Cardiac septum (tissue), 1 donor: Measurements from ENCODE around the gene UNC80. TPM values are rescaled to one million over a fixed set of nuclear protein-coding genes. Genes with fewer than 3 reads are reported as not detected.

Source experiments
- DNase-seq: peaks from one replicate; pipeline ENCODE4 v3.0.0-alpha.2; 2020; ENCODE audit warnings: low spot score
- intact Hi-C: fragments of 100-400 bp; cut with DNase I; formaldehyde crosslinking; loops from one replicate; pipeline ENCODE4 v1.14.0; 2022
- total RNA-seq: library from RNA; stranded (reverse); fragmentation: NEBNext Ultra II Directional; extraction: Animal tissue kit (Norgen Biotek cat#: 25700); gene quantifications from one replicate; pipeline ENCODE4 v1.2.1, GENCODE V29; 2021
- donor health status: DM: no; HTN: no; CAD: no.

The UNC80 gene
- total RNA-seq, 1 donor from 2014 or later, result 2.1 TPM

- intact Hi-C loops, result no loop called here
- no peak for DNase-seq
These were observed 34.7 kb downstream of the UNC80 start for GRCh38 chr2:209806318-209806717.

DNA sequence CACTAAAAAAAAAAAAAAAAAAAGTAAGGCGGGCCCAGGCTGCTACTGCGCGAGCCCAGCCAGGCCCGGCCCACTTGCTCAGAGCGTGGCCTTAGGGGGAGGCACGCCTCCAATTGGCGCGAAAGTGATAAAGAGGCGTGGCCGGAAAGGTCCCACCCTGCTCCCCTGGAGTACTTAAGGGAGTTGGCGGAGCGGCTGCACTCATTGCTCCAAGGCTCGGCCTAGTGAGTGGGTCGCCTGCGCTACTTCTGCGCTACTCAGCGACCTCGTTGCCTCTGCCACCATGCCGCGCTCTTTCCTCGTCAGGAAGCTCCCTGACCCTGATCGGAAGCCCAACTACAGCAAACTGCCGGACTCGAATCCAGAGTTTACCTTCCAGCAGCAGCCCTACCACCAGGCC is 36.9 kb downstream of the UNC80 start:
- intact Hi-C loops, result no loop called here
- no peak for DNase-seq

GRCh38 chr2:209809256-209809655 is 37.6 kb downstream of the UNC80 start:
- intact Hi-C loops, result no loop called here
- no peak for DNase-seq

DNA sequence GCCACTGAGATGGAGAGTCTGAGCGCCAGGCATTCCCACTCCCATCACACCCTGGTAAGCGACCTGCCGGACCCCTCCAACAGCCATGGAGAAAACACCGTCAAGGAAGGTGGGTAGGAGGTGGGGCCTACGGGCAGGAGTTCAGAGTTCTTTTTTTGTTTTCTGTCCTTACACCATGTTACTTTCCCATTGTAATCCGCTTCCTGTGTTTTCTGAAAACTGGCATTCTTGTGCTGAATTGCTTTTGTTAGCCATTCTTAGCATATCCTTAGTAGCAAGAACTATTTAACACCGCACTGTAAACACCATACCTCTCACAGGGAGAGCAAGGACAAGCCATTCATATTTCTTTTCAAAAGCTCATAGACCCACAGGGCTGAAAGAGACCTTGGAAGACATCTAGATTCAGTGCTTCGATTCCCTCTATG is 46.2 kb downstream of the UNC80 start:
- DNase-seq, result no peak
- intact Hi-C loops, result no loop called here

DNA sequence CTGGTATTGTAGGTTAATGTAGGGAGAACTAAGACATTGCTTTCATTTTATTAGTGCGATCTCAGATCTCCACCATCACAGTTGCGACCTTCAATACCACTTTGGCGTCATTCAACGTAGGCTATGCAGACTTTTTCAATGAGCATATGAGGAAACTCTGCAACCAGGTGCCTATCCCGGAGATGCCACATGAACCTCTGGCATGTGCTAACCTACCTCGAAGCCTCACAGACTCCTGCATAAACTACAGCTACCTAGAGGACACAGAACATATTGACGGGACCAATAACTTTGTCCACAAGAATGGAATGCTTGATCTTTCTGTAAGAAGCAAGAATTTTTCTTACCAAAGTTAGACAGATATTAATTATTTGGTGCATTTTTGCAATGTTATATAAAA is 47.3 kb downstream of the UNC80 start:
- DNase-seq, result no peak
- intact Hi-C loops, result no loop called here

- DNase-seq, result no peak
- intact Hi-C loops, result no loop called here
These were observed 50.2 kb downstream of the UNC80 start for GRCh38 chr2:209821806-209822205.

DNA sequence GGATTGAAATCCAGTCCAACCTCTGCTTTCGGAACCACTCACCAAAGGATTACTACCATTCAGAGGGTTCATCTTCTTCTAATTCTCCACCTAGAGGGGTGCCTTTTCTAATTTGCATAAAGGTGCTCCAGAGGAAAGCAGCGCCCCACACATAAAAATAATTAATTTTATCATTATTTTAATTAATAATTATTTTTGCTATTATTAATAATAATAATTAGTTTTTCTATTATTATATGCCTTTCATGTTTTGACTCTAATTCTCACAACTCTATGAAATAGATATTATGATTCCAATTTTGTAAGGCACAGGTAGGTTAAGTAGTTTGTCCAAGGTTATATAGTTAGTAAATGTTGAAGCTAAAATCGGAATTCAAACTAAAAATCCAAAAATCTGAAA is 51.9 kb downstream of the UNC80 start:
- intact Hi-C loops, result no loop called here
- DNase-seq, result no peak

DNA sequence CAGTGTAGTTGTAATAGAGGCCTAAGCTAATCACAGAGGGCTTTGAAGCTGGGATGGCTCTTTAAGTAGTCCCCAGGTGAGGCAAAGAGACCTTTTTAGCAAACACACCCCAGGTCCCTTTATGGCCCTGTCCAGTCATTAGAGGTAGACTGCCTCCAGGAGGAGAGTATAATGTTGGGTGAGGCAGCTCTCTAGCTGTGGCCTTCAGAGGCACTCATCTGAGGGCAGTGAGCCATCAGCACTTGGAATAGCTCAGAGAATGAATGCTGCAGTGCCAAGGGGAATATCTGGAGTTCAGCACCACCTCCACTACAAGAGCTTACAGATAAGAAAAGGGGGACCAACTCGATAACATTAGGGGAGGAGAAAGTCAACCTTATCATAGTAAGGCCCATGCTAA is 52.8 kb downstream of the UNC80 start:
- intact Hi-C loops, result no loop called here
- no peak for DNase-seq

DNA sequence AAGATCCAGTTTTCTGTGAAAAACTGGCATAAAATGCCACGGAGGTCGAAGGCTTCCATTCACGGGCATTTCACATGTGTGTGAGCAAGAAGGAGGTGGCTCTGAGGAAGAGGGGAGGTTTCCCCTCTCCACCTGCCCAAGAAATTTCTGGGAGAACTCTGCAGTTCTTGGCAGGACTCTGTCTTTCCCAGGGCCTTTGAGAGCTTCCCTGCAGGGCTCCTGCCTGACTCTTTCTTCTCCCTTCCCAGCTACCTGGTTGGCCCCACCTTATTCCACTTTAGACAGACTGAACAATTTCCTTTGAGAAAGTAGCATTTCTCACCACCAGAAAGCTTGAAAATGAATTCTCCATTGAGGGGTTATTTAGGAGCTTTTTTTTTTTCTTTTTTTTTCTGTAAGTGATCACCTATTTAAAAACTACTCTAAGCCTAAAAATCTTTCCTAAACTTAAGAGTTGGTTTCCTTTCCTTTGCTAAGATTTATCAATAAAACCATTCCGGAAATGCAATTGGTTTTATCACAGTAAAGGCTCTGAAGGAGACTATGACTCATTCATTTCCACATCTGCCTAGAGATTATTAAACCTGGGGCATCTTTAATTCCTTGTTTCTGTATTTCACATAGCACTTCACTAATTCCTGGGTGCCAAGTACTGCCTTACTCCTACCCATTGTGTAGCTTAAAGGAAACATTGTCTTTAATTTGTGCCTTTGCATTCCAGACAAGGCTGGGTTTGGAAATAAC is 59.3 kb downstream of the UNC80 start:
- intact Hi-C loops, result no loop called here
- DNase-seq, result no peak

- DNase-seq, result no peak
- intact Hi-C loops, result no loop called here
These were observed 63.1 kb downstream of the UNC80 start for GRCh38 chr2:209834767-209835166.

- intact Hi-C loops, result no loop called here
- no peak for DNase-seq
These were observed 68.8 kb downstream of the UNC80 start for GRCh38 chr2:209840434-209840833.

GRCh38 chr2:209845666-209846065 is 74.0 kb downstream of the UNC80 start:
- intact Hi-C loops, result no loop called here
- no peak for DNase-seq

DNA sequence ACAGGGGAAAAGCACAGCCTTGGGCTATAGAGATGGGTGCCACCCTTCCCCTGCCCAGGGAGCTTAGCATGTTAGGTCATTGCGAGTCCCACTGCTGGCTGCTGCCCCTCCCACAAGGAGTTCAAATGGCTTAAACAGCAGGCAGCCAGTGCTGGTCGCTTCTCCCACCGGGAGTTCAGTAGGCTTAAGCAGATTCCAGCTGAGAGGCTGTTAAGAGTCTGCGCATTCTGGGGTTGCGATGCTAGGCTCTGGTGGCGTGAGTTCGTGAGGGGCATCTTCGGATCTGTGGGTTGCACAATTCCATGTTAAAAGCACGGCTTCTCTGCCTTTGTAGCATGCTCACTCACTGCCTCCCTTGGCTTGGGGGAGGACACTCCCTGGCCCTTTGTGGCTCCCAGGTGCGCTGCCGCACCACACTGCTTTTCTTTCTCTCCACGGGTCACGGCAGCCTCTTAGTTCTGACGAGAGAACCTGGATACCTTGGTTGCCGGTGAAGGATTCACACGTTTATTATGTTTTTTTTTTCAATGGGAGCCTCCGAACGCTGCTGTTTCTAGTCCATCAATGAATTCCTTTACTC is 93.2 kb downstream of the UNC80 start:
- DNase-seq, result no peak
- intact Hi-C loops, result no loop called here

DNA sequence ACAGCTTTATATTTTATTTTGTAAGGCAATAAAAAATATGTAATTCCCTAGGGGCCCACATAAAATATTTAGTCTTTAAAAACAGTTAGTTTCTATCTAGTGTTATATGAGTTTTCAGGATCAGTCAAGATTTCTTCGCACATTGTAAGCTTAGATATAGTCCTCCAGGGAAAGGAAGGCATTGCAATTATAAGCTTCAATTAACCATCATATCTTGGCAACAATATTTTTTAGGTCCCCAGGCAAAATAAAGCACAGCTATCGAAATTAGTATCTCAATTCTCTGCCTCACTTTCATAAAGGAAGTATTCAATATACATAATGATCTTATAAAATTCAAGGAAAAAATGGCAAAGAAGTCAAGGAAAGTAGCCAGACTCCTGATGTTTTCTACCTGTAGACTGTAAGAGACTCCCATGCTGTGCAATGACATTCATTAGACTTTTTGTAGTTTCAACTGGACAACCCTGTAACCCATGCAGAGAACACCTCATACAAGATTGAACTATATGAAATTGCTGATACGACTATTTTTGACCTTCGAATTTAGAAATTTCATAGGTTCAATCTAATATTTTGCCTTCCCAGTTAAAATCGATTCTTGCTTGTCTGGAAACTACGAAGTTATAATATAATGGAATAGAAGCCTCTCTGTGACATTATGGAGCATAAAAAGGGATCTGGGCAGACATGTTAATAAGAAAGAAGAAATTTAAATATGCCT is 96.8 kb downstream of the UNC80 start:
- no peak for DNase-seq
- intact Hi-C loops, result no loop called here

DNA sequence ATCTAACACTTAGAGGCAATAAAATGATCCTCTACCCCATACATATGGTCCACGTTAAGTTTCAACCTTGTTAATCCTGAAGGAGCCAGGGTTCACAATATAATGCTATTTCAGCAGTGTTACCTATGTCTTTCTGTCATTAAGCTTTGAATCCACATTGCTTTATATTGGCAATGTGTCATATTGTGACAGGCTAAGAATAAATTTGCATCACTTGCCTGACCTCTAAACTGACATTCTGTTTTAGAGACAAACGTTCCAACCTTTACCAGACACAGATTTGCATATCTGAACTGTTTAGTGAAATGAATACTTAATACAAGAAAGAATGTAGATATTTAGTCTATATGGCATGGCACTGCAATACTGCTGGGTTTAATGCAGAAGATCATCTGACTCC is 98.4 kb downstream of the UNC80 start:
- intact Hi-C loops, result no loop called here
- DNase-seq, result no peak

- intact Hi-C loops, result no loop called here
- no peak for DNase-seq
These were observed 101.0 kb downstream of the UNC80 start for GRCh38 chr2:209872675-209873074.

DNA sequence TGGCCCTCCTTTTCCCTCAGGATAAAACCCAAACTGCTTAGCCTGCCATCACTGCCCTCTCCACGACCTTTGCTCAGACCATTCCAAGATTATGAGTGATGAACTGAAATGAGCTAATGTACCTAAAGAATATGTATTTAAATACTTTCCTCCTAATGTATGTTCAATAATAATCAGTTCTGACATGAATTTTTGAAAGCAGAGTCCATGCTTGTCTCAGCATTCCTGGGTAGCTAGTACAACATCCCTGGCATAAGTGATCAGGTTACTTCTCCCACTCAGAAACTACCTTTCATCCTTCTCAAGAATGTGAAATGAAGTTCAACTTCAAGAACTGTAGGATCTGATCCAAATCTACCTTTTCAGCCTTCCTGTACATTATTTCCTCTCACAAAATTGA is 103.6 kb downstream of the UNC80 start:
- no peak for DNase-seq
- intact Hi-C loops, result no loop called here

DNA sequence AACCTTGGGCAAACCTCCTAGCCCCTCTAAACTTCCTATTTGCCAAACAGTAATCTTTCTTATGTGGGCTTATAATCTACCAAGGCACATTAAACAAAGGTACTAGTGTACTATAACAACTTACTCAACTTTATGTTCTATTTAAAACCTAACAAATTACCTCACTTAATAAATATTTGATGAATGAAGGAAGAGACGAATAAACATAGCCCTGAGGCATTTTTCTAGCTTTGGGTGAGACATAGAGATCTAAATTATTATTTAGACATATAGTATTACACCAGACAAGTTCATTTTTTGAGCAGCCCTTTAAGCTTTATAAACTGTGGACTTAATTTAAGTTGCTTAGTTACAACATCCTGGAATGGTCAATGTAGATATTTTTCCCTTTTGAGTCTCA is 104.6 kb downstream of the UNC80 start:
- DNase-seq, result no peak
- intact Hi-C loops, result no loop called here

DNA sequence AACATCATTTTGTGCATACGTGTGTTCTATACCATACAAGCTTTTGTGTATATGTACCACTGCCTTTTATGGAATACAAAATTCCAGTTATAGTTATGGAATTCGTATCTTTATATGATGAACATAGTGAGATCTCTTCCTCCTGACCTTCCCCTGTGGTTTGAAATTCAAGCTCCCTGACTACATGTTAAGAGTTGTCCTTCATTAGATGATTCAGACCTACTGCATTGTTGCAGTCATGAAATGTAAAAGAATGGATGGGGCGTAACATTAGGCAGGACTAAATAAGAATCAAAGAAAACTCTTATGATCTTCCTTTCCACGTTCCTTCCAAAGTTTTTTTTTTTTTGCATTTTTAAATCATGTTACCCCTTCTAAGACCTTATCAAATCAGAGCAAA is 107.1 kb downstream of the UNC80 start:
- DNase-seq, result no peak
- intact Hi-C loops, result no loop called here

- no peak for DNase-seq
- intact Hi-C loops, result no loop called here
These were observed 129.0 kb downstream of the UNC80 start for GRCh38 chr2:209900638-209901037.

DNA sequence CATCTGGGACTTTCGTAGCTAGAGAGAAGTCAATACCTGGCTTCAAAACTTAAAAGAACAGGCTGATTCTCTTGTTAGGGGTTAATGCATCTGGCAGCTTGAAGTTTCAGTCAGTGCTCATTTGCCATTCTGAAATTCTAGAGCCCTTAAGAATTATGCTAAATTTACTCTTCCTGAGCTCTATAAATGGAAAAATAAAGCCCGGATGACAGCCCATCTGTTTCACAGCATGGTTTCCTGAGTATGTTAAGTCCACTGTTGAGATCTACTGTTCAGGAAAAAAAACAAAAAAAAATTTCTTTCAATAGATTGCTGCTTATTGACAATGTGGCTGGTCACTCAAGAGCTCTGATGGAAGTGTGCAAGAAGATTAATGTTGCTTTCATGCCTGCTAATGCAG is 129.5 kb downstream of the UNC80 start:
- intact Hi-C loops, result no loop called here
- DNase-seq, result no peak
